Measurements from ENCODE around the gene DBX2. TPM values are rescaled to one million over a fixed set of nuclear protein-coding genes. Genes with fewer than 3 reads are reported as not detected.

Gene DBX2
- total RNA-seq, 3 donors from 2014 or later (not counting 1 experiment from before 2014, with no cell fraction given) = not detected

DNA sequence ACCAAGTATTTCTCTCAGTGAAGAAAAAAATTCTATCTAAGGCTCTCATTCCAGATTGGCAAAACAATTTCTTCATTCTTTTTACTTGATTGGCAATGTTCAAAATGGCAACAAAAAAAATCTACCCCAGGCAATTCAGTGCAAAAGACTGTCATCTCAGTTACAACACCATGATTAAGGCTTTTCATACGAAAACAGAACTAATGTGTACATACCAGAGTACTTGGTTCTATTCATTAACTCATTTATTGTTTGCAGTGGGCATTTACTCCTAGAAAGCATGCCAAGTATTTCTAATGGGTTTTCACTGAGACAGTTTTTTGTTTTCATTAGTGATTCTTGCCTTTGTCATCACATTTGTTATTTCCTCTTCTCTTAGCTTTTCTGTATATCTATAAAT is 33.0 kb downstream of the DBX2 start:
- Mint-ChIP-seq H3K4me1 (no peaks in the 10 kb centered on the region), H3K4me3 (no peak overlapping the region), H3K36me3 (no peaks in the 10 kb centered on the region), H3K27ac (no peak overlapping the region), H3K27me3 (ENCODE audit: low read depth in 2 of 2) (no peaks in the 10 kb centered on the region), H3K9me3 (peaks cover 0 to 3% of the 10 kb centered on the region in 2 donors)
- no peak for DNase-seq
- no peak for ATAC-seq
- Histone ChIP-seq H3K4me1 (ENCODE audit: control insufficient read depth, insufficient read depth, low read length) (no peaks in the 10 kb centered on the region), H3K27me3 (ENCODE audit: control insufficient read depth, insufficient read depth, low read length) (no peaks in the 10 kb centered on the region), H3K36me3 (ENCODE audit: control insufficient read depth, insufficient read depth, low read length) (no peaks in the 10 kb centered on the region), H3K9me3 (ENCODE audit: control insufficient read depth, insufficient read depth, low read length) (no peaks in the 10 kb centered on the region), H3K27ac (ENCODE audit: low read length) (no peak overlapping the region), H3K4me3 (ENCODE audit: low read length) (no peak overlapping the region)
- TF ChIP-seq, protein P1, sequence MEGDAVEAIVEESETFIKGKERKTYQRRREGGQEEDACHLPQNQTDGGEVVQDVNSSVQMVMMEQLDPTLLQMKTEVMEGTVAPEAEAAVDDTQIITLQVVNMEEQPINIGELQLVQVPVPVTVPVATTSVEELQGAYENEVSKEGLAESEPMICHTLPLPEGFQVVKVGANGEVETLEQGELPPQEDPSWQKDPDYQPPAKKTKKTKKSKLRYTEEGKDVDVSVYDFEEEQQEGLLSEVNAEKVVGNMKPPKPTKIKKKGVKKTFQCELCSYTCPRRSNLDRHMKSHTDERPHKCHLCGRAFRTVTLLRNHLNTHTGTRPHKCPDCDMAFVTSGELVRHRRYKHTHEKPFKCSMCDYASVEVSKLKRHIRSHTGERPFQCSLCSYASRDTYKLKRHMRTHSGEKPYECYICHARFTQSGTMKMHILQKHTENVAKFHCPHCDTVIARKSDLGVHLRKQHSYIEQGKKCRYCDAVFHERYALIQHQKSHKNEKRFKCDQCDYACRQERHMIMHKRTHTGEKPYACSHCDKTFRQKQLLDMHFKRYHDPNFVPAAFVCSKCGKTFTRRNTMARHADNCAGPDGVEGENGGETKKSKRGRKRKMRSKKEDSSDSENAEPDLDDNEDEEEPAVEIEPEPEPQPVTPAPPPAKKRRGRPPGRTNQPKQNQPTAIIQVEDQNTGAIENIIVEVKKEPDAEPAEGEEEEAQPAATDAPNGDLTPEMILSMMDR (IDR thresholded peaks at IDR 0.05) = no peak
- intact Hi-C loops (cut with micrococcal nuclease) = no loop called here
- 83% methylated on average over 1 of the region's 1 CpG for WGBS (ENCODE audit: insufficient coverage)

DNA sequence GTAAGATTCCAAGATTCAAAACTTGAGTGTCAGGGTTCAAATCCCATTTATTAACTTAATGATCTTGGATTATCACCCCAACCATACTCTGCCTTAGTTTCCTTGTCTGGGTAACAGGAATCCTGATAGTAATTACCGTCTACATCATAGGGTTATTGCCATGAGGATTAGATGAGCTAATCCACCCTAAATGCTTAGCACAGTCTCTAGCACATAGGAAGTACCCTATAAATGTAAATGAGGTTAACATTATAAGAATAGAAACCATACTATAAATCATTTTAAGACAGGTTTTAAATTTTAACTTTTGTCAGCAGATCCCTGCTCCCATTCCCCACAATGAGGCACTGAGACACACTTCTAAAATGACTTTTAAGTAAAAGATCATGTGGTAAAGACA is 36.5 kb downstream of the DBX2 start:
- H3K27me3 ChIP-seq (ENCODE audit: control insufficient read depth, insufficient read depth, low read length) = no peaks in the 10 kb centered on the region
- no peak overlapping the region for H3K27ac Mint-ChIP-seq
- H3K36me3 Mint-ChIP-seq = no peaks in the 10 kb centered on the region
- H3K4me1 Mint-ChIP-seq = no peaks in the 10 kb centered on the region
- DNase-seq (no peak), ATAC-seq (no peak)
- no peak overlapping the region for H3K27ac ChIP-seq (ENCODE audit: low read length)
- no peak overlapping the region for H3K4me3 ChIP-seq (ENCODE audit: low read length)
- no peaks in the 10 kb centered on the region for H3K36me3 ChIP-seq (ENCODE audit: control insufficient read depth, insufficient read depth, low read length)
- H3K9me3 Mint-ChIP-seq = no peaks in the 10 kb centered on the region
- no peaks in the 10 kb centered on the region for H3K27me3 Mint-ChIP-seq (ENCODE audit: low read depth in 2 of 2)
- no CpG with 5 or more reads among the region's 1 CpG for WGBS (ENCODE audit: insufficient coverage)
- H3K9me3 ChIP-seq (ENCODE audit: control insufficient read depth, insufficient read depth, low read length) = no peaks in the 10 kb centered on the region
- no peaks in the 10 kb centered on the region for H3K4me1 ChIP-seq (ENCODE audit: control insufficient read depth, insufficient read depth, low read length)
- no peak overlapping the region for H3K4me3 Mint-ChIP-seq
- TF ChIP-seq, protein P1 (IDR thresholded peaks at IDR 0.05) = no peak
- intact Hi-C loops (cut with micrococcal nuclease) = no loop called here

DNA sequence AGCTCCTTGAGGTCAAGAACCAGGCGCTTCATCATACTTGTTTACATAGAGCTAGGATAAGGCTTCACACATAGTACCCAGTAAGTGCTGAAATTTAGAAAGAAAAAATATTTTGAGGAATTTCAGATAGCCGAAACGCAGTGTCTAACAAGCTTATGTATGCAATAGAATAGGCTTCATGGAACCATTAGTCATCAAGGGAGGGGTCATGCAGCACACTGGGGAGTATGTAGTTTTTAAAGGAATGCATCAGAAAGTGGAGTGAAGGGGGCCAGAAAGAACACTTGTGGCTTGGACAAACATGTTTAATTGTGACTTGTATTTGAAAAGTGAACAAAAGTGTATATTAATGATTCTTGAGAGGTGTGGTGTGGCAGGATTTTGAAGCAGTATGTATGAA is 38.1 kb downstream of the DBX2 start:
- H3K4me3 Mint-ChIP-seq = no peak overlapping the region
- H3K9me3 Mint-ChIP-seq = no peaks in the 10 kb centered on the region
- H3K27ac Mint-ChIP-seq = no peak overlapping the region
- no peak overlapping the region for H3K27ac ChIP-seq (ENCODE audit: low read length)
- no peaks in the 10 kb centered on the region for H3K4me1 Mint-ChIP-seq
- no peak overlapping the region for H3K4me3 ChIP-seq (ENCODE audit: low read length)
- ATAC-seq = no peak
- no peak for DNase-seq
- H3K36me3 Mint-ChIP-seq = no peaks in the 10 kb centered on the region
- H3K36me3 ChIP-seq (ENCODE audit: control insufficient read depth, insufficient read depth, low read length) = no peaks in the 10 kb centered on the region
- H3K4me1 ChIP-seq (ENCODE audit: control insufficient read depth, insufficient read depth, low read length) = no peaks in the 10 kb centered on the region
- peaks cover 0 to 2% of the 10 kb centered on the region in 2 donors for H3K27me3 Mint-ChIP-seq (ENCODE audit: low read depth in 2 of 2)
- no peaks in the 10 kb centered on the region for H3K27me3 ChIP-seq (ENCODE audit: control insufficient read depth, insufficient read depth, low read length)
- TF ChIP-seq, protein P1 (IDR thresholded peaks at IDR 0.05) = no peak
- no peaks in the 10 kb centered on the region for H3K9me3 ChIP-seq (ENCODE audit: control insufficient read depth, insufficient read depth, low read length)
- 89% methylated on average over 3 of the region's 3 CpGs for WGBS (ENCODE audit: insufficient coverage)
- intact Hi-C loops (cut with micrococcal nuclease) = no loop called here

DNA sequence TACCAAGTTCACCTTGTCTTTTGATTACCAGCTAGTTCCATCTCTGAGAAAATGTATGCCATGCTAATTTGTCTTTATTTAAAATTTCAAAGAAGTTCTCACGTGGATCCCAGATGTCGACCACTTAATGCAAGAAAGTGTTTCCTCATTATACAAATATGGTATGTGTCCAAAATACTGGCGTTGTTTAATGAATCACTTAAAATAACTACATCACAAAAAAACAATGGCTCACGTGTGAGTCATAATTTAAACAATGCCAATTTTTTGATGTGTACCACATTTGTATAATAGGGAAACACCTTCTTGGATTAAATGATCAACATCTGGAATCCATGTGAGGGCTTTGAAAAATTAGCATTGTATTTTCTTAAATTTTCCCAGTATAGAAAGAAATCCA is 40.8 kb downstream of the DBX2 start:
- H3K9me3 Mint-ChIP-seq = no peaks in the 10 kb centered on the region
- TF ChIP-seq, protein P1 (IDR thresholded peaks at IDR 0.05) = no peak
- H3K36me3 Mint-ChIP-seq = no peaks in the 10 kb centered on the region
- peaks cover 0 to 2% of the 10 kb centered on the region in 2 donors for H3K27me3 Mint-ChIP-seq (ENCODE audit: low read depth in 2 of 2)
- Histone ChIP-seq H3K9me3 (ENCODE audit: control insufficient read depth, insufficient read depth, low read length) (no peaks in the 10 kb centered on the region), H3K36me3 (ENCODE audit: control insufficient read depth, insufficient read depth, low read length) (no peaks in the 10 kb centered on the region), H3K27me3 (ENCODE audit: control insufficient read depth, insufficient read depth, low read length) (no peaks in the 10 kb centered on the region), H3K4me1 (ENCODE audit: control insufficient read depth, insufficient read depth, low read length) (no peaks in the 10 kb centered on the region), H3K4me3 (ENCODE audit: low read length) (no peak overlapping the region), H3K27ac (ENCODE audit: low read length) (no peak overlapping the region)
- DNase-seq = no peak
- H3K4me1 Mint-ChIP-seq = no peaks in the 10 kb centered on the region
- no peak for ATAC-seq
- WGBS (ENCODE audit: insufficient coverage) = 76% methylated on average over 2 of the region's 4 CpGs
- H3K4me3 Mint-ChIP-seq = no peak overlapping the region
- intact Hi-C loops (cut with micrococcal nuclease) = no loop called here
- H3K27ac Mint-ChIP-seq = no peak overlapping the region
